ENCODE data around the gene BMPER. TPM values are rescaled to one million over a fixed set of nuclear protein-coding genes. Genes with fewer than 3 reads are reported as not detected.

The BMPER gene
- total RNA-seq, 1 donor from 2014 or later: not detected

- intact Hi-C loops (cut with micrococcal nuclease): no loop called here
Measured at GRCh38 chr7:33887266-33887975, 17.9 kb upstream of the BMPER start.

- intact Hi-C loops (cut with micrococcal nuclease): no loop called here
Measured at GRCh38 chr7:33888166-33888565, 17.2 kb upstream of the BMPER start.

DNA sequence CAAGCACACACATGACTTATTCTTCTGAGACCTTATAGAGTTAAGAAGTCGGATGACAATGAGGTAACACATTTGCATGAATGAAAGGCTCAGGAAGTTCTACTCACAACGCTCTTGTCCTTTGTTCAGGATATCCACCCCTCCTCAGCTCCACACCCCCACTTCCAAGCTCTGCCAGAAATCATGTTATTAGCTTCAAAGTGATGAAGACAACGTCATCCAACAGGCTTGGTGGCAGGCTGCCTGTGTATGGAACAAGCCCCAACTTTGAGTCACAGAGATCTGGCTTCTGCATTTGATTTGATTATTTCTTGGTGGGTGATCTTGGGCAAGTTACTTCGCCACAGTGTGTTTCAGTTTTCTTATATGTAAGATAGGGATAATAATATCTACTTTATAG lies 12.4 kb upstream of the BMPER start:
- intact Hi-C loops (cut with micrococcal nuclease): loop anchor here (10.0 kb wide), 2 partner anchors 138 to 708 kb away; no protein-coding TSS in a partner anchor

DNA sequence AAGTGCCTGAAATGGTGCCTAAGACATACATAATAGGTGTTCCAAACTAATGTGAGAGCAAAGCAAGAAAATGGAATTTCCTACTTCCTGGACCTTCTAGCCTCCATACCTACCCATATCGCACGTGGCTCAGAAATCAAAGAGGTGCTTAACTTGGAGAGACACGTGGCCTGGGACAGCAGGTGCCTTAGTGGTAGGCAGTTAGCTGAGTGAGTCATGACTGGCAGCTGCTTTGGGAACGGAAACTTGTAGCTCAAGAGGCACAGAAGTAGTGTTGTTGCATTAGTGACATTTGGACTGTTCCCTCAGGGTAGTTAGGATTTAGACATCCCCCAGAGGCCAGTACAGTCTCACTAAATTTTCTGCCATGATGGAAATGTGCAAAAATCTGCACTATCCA lies 12.0 kb upstream of the BMPER start:
- intact Hi-C loops (cut with micrococcal nuclease): loop anchor here (10.0 kb wide), 2 partner anchors 139 to 709 kb away; no protein-coding TSS in a partner anchor

DNA sequence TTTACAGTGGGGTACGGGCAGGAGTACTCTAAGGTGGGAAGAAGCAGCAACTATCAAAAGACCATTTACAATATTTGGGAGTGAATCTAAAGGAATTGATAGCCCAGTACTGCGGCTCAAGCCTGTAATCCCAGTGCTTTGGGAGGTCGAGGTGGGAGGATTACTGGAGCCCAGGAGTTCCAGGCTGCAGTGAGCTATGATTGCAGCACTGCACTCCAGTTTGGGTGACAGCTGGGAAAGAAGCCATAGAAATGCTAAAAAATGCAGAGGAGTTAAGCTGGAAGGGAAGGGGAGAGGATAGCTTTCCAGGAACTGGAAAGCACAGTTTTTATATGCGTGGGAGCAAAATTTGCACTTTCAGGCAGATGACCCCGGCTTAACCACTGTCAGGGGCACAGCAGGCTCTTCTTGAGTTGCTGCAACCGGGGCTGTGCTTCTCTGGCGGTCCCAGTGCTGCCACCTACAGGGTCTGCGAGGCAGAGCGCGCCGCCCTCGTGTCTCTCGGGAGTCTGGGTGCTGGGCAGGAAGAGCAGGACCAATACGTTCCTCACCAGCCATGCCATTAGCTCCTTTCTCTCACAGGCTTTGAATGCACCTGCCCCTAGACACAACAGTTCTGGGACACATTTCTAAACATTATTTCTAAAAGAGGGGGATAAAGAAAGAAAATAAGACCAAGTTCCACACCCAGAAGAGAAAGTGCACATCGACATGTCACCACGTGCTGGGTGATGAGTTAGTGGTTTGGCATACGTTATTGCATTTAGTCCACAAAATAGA lies 10.1 kb upstream of the BMPER start:
- intact Hi-C loops (cut with micrococcal nuclease): loop anchor here (10.0 kb wide), 2 partner anchors 140 to 710 kb away; no protein-coding TSS in a partner anchor

- intact Hi-C loops (cut with micrococcal nuclease): no loop called here
Measured at GRCh38 chr7:33900501-33900900, 4.8 kb upstream of the BMPER start.

- intact Hi-C loops (cut with micrococcal nuclease): no loop called here
Measured at GRCh38 chr7:33901199-33901598, 4.1 kb upstream of the BMPER start.

- intact Hi-C loops (cut with micrococcal nuclease): no loop called here
Measured at GRCh38 chr7:33901847-33902246, 3.5 kb upstream of the BMPER start.

DNA sequence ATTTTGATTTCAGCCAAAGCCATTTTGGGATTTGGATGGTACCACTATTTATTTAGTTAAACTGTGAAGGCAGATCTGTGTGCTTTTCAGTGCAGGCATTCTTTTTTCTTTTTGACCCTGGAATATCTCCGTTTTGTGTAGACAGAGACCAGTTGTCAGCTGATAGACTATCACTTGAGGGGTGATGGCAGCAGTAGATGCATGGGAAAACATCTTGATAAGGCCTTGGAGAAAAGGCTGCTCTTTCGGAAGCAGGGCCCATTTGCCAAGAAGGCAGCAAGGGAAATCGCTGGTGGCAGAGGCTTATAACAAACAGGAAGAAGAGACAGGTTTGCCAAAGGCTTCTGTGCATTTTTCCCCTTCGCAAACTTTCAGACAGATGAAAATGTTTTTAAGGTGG lies 2.6 kb upstream of the BMPER start:
- intact Hi-C loops (cut with micrococcal nuclease): no loop called here

- intact Hi-C loops (cut with micrococcal nuclease): no loop called here
Measured at GRCh38 chr7:33903791-33904680, 1.3 kb upstream of the BMPER start.

GRCh38 chr7:33904681-33905388 lies 504 bp upstream of the BMPER start:
- intact Hi-C loops (cut with micrococcal nuclease): no loop called here

- intact Hi-C loops (cut with micrococcal nuclease): no loop called here
Measured at GRCh38 chr7:33906697-33907096, 1.4 kb downstream of the BMPER start.

GRCh38 chr7:33907625-33908024 lies 2.3 kb downstream of the BMPER start:
- intact Hi-C loops (cut with micrococcal nuclease): no loop called here

DNA sequence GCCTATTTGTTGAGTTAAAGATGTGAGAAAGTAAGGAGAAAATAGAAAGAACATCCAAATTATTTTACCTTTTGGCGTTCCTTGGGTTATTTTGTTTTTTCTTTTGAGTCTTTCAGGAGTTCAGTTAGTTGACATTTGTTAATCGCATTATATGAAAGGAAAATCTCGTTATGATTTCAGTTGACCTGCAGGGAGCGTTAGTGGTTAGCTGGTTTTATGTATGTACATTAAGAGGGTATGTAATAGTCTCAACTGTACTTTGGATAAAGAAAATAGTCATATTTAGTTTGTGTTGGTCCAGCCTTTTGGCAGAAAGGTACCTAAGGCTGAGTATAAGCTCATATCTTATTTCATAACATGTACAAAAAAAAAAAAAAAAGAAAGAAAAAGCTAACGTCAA lies 4.0 kb downstream of the BMPER start:
- intact Hi-C loops (cut with micrococcal nuclease): no loop called here

GRCh38 chr7:33909755-33910154 lies 4.4 kb downstream of the BMPER start:
- intact Hi-C loops (cut with micrococcal nuclease): no loop called here

GRCh38 chr7:33910756-33911155 lies 5.4 kb downstream of the BMPER start:
- intact Hi-C loops (cut with micrococcal nuclease): no loop called here

GRCh38 chr7:33916357-33917081 lies 11.2 kb downstream of the BMPER start:
- intact Hi-C loops (cut with micrococcal nuclease): no loop called here

- intact Hi-C loops (cut with micrococcal nuclease): no loop called here
Measured at GRCh38 chr7:33917661-33918060, 12.3 kb downstream of the BMPER start.

DNA sequence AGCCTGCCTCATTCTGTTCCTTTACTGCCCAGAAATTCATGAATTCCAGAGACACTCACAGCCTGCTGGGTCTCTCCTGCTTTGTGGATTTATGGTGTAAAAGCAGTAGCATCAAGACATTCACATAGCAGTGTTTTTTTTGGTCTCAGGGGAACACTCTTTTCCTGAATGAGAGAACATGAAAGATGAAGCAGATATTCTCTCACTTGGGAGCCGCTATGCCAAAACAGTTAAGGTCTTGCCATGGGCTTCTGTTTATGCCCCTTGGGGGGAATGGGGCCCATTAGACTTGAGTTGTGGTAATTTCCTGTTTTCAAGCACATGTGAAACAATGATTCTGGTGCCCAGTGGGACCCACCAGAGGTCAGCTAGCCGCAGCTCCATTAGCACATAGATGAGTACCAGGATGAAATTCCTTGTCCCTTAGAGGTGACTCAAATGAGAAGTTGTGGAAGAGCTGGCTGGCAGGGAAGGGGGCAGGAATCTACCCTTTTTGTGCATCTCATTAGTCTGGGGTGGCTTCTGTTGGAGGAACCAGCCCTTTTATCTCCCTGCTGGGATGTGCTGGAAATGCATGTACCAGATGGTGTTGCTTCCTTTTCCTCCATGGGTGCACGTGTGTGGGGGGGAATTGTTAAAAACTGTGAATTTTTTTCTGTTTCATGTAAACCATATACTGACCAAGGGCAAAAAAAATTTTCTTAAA lies 13.3 kb downstream of the BMPER start:
- intact Hi-C loops (cut with micrococcal nuclease): no loop called here

DNA sequence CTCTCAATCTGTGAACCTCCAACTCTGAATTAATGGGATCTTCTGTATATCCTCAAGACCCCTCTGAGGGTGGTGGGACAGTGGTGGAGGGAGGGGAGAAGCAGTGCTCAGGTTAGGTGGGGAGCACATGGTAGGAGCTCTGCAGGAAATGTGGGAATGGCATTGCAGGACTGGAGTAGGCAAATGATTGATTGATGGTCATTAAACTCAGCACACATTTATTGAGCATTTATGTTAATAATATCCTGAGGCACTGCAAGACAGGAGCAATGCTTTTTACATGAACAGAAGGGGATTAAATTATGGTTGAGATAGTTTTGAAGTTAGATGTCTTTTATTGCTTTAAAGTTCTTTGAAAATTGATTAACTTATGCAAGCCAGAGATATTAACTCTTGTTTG lies 14.1 kb downstream of the BMPER start:
- intact Hi-C loops (cut with micrococcal nuclease): no loop called here
